HL-60 (cell line): ENCODE results near the gene CD82.

ENCODE experiments used
- CTCF ChIP-seq: IDR thresholded peaks from one replicate; pipeline ENCODE4 v1.5.1; 2011; ENCODE audit warnings: low read length, control low read depth, inconsistent platforms; ENCODE audit not compliant: insufficient read depth
- TF ChIP-seq, protein P1 (sequence below): IDR thresholded peaks from 2 replicates; pipeline ENCODE4 v1.6.1; 2012; ENCODE audit warnings: low read depth; ENCODE audit not compliant: insufficient replicate concordance

- TF ChIP-seq, protein P1, sequence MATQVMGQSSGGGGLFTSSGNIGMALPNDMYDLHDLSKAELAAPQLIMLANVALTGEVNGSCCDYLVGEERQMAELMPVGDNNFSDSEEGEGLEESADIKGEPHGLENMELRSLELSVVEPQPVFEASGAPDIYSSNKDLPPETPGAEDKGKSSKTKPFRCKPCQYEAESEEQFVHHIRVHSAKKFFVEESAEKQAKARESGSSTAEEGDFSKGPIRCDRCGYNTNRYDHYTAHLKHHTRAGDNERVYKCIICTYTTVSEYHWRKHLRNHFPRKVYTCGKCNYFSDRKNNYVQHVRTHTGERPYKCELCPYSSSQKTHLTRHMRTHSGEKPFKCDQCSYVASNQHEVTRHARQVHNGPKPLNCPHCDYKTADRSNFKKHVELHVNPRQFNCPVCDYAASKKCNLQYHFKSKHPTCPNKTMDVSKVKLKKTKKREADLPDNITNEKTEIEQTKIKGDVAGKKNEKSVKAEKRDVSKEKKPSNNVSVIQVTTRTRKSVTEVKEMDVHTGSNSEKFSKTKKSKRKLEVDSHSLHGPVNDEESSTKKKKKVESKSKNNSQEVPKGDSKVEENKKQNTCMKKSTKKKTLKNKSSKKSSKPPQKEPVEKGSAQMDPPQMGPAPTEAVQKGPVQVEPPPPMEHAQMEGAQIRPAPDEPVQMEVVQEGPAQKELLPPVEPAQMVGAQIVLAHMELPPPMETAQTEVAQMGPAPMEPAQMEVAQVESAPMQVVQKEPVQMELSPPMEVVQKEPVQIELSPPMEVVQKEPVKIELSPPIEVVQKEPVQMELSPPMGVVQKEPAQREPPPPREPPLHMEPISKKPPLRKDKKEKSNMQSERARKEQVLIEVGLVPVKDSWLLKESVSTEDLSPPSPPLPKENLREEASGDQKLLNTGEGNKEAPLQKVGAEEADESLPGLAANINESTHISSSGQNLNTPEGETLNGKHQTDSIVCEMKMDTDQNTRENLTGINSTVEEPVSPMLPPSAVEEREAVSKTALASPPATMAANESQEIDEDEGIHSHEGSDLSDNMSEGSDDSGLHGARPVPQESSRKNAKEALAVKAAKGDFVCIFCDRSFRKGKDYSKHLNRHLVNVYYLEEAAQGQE, result no peak
- TF ChIP-seq CTCF, result no peak
Observed at GRCh38 chr11:44658506-44658850, 93.0 kb downstream of the CD82 start.
